HG02981 (cell line): ENCODE measurements around the gene LARP4B.

ENCODE experiments used
- ATAC-seq: cut with Tn5 transposase; IDR thresholded peaks from one replicate; pipeline ENCODE4 v1.9.1; 2021; ENCODE audit warnings: mild to moderate bottlenecking, moderate library complexity; ENCODE audit not compliant: unreplicated experiment

Gene LARP4B

GRCh38 chr10:870564-871166 lies 60.8 kb downstream of the LARP4B start:
- ATAC-seq: no peak

GRCh38 chr10:869171-869570 lies 62.3 kb downstream of the LARP4B start:
- no peak for ATAC-seq

GRCh38 chr10:867807-868206 lies 63.7 kb downstream of the LARP4B start:
- ATAC-seq: no peak

- no peak for ATAC-seq
Observed at GRCh38 chr10:866577-866941, 64.9 kb downstream of the LARP4B start.

- ATAC-seq: no peak
Observed at GRCh38 chr10:865924-866576, 65.5 kb downstream of the LARP4B start.

- ATAC-seq: no peak
Observed at GRCh38 chr10:865257-865656, 66.2 kb downstream of the LARP4B start.

- ATAC-seq: no peak
Observed at GRCh38 chr10:860519-860918, 71.0 kb downstream of the LARP4B start.

- no peak for ATAC-seq
Observed at GRCh38 chr10:856416-857157, 74.9 kb downstream of the LARP4B start.

GRCh38 chr10:855671-856070 lies 75.8 kb downstream of the LARP4B start:
- no peak for ATAC-seq

- ATAC-seq: no peak
Observed at GRCh38 chr10:855079-855478, 76.4 kb downstream of the LARP4B start.

GRCh38 chr10:853017-853416 lies 78.5 kb downstream of the LARP4B start:
- no peak for ATAC-seq

- no peak for ATAC-seq
Observed at GRCh38 chr10:852386-852785, 79.1 kb downstream of the LARP4B start.

GRCh38 chr10:851901-852300 lies 79.6 kb downstream of the LARP4B start:
- peak; percentile 92 for ATAC-seq

GRCh38 chr10:850093-850492 lies 81.4 kb downstream of the LARP4B start:
- no peak for ATAC-seq

GRCh38 chr10:847868-848267 lies 83.6 kb downstream of the LARP4B start:
- no peak for ATAC-seq

- ATAC-seq: no peak
Observed at GRCh38 chr10:846126-846685, 85.3 kb downstream of the LARP4B start.

GRCh38 chr10:845526-845925 lies 86.0 kb downstream of the LARP4B start:
- ATAC-seq: no peak

GRCh38 chr10:844552-844951 lies 87.0 kb downstream of the LARP4B start:
- no peak for ATAC-seq

GRCh38 chr10:843703-844102 lies 87.8 kb downstream of the LARP4B start:
- ATAC-seq: no peak

GRCh38 chr10:842795-843194 lies 88.7 kb downstream of the LARP4B start:
- no peak for ATAC-seq

- no peak for ATAC-seq
Observed at GRCh38 chr10:841535-841934, 90.0 kb downstream of the LARP4B start.
